H1 (cell line): ENCODE results near the gene NHS. TPM values are rescaled to one million over a fixed set of nuclear protein-coding genes. Genes with fewer than 3 reads are reported as not detected.

ENCODE experiments used
- CTCF ChIA-PET: fragments of 300-600 bp; sonication (Branson Sonifier 250); formaldehyde crosslinking; loops from one replicate; lab custom pipeline; 2021; ENCODE audit not compliant: partially characterized antibody; lab: Charles Lee
- POLR2A ChIA-PET: fragments of 300-600 bp; sonication (Branson Sonifier 250); formaldehyde crosslinking; loops from one replicate; lab custom pipeline; 2021; ENCODE audit warnings: inconsistent platforms; ENCODE audit not compliant: partially characterized antibody; lab: Charles Lee
- DNase-seq, 2 experiments: peaks; one replicate each; pipeline versions ENCODE4 v3.0.0 to v3.0.0-alpha.2; 2010 to 2022; ENCODE audit warnings: low spot score in 2 of 2, low read depth in 1 of 2, mixed read lengths in 1 of 2
- FAIRE-seq: peaks from 2 replicates; lab custom pipeline; 2011; peaks lifted over from hg19 to GRCh38; lab: Jason Lieb, UNC
- H2AFZ ChIP-seq: 2 replicates; pipeline ENCODE4 v1.8.1; 2012; ENCODE audit warnings: low read length, inconsistent platforms
- H2AK5ac ChIP-seq: 2 replicates; pipeline ENCODE4 v1.6.1; 2013; ENCODE audit warnings: low read depth, low read length
- H2BK120ac ChIP-seq: replicated peaks from 2 replicates; pipeline ENCODE3; 2013; ENCODE audit warnings: low read depth, low read length, inconsistent platforms
- H2BK12ac ChIP-seq: 2 replicates; pipeline ENCODE4 v1.6.1; 2013; ENCODE audit warnings: low read depth, low read length
- H2BK15ac ChIP-seq: 2 replicates; pipeline ENCODE4 v1.6.1; 2013; ENCODE audit warnings: low read length
- H2BK20ac ChIP-seq: 2 replicates; pipeline ENCODE4 v1.6.1; 2013; ENCODE audit warnings: low read length
- H2BK5ac ChIP-seq: 2 replicates; pipeline ENCODE4 v1.6.1; 2013; ENCODE audit warnings: low read depth, low read length
- H3K14ac ChIP-seq: 2 replicates; pipeline ENCODE4 v1.6.1; 2013; ENCODE audit warnings: inconsistent platforms; ENCODE audit not compliant: insufficient read length
- H3K18ac ChIP-seq: 2 replicates; pipeline ENCODE4 v1.6.1; 2013; ENCODE audit warnings: low read length; ENCODE audit errors: extremely low read depth
- H3K23ac ChIP-seq: 2 replicates; pipeline ENCODE4 v1.6.1; 2013; ENCODE audit warnings: inconsistent platforms; ENCODE audit not compliant: insufficient read length
- H3K23me2 ChIP-seq: 2 replicates; pipeline ENCODE4 v1.6.1; 2013; ENCODE audit warnings: low read depth, low read length
- H3K27ac ChIP-seq: 2 replicates; pipeline ENCODE4 v1.6.1; 2011; ENCODE audit warnings: low read depth, low read length, inconsistent platforms
- H3K27me3 ChIP-seq, 4 experiments: replicated peaks in 1 of 4; 1 replicate in 1 of 4; 2 replicates in 3 of 4; pipeline versions ENCODE4 v1.6.1 to v1.8.1; 2011 to 2013; ENCODE audit warnings: low read length in 3 of 4, mild to moderate bottlenecking in 3 of 4, inconsistent platforms in 2 of 4, mixed read lengths in 2 of 4, moderate library complexity in 1 of 4; ENCODE audit not compliant: control insufficient read depth in 3 of 4, insufficient read depth in 3 of 4; ENCODE audit errors: extremely low read depth in 1 of 4
- H3K36me3 ChIP-seq, 4 experiments: 2 replicates each; pipeline versions ENCODE4 v1.6.1 to v1.8.1; 2011 to 2013; ENCODE audit warnings: mild to moderate bottlenecking in 4 of 4, low read length in 3 of 4, moderate library complexity in 2 of 4, control low read depth in 1 of 4, inconsistent platforms in 1 of 4; ENCODE audit not compliant: insufficient read depth in 4 of 4, control insufficient read depth in 2 of 4
- H3K4ac ChIP-seq: replicated peaks from 2 replicates; pipeline ENCODE3; 2013; ENCODE audit warnings: low read length, low read depth, mixed read lengths, inconsistent platforms; ENCODE audit not compliant: insufficient read length
- H3K4me1 ChIP-seq, 4 experiments: replicated peaks in 1 of 4; 1 replicate in 1 of 4; 2 replicates in 3 of 4; pipeline versions ENCODE4 v1.6.1 to v1.8.1; 2011 to 2013; ENCODE audit warnings: low read length in 3 of 4, inconsistent platforms in 2 of 4, mixed read lengths in 1 of 4; ENCODE audit not compliant: insufficient read depth in 4 of 4, control insufficient read depth in 3 of 4
- H3K4me2 ChIP-seq, 2 experiments: 2 replicates each; pipeline versions ENCODE4 v1.6.1 to v1.8.1; 2011 to 2013; ENCODE audit warnings: low read depth in 2 of 2, low read length in 2 of 2, control low read depth in 1 of 2, inconsistent platforms in 1 of 2, mild to moderate bottlenecking in 1 of 2; ENCODE audit not compliant: insufficient read depth in 1 of 2
- H3K4me3 ChIP-seq, 4 experiments: fragments of 200-600, 300-600 bp in 1 of 4; sonication (generic), shearing (Covaris generic), sonication (Bioruptor Twin) in 1 of 4; 2 replicates each; pipeline versions ENCODE4 v1.5.1 to v1.8.1; 2011 to 2016; ENCODE audit warnings: low read length in 4 of 4, low read depth in 3 of 4, control low read depth in 2 of 4, inconsistent platforms in 2 of 4, mild to moderate bottlenecking in 2 of 4, mixed read lengths in 1 of 4, moderate library complexity in 1 of 4; ENCODE audit not compliant: insufficient read depth in 2 of 4; ENCODE audit errors: extremely low read depth in 1 of 4
- H3K56ac ChIP-seq: replicated peaks from 2 replicates; pipeline ENCODE3; 2013; ENCODE audit warnings: low read depth, mild to moderate bottlenecking, mixed read lengths, low read length, inconsistent platforms; ENCODE audit not compliant: insufficient read length
- H3K79me1 ChIP-seq: 2 replicates; pipeline ENCODE4 v1.6.1; 2013; ENCODE audit warnings: low read depth, low read length, control low read depth
- H3K79me2 ChIP-seq, 2 experiments: 2 replicates each; pipeline versions ENCODE4 v1.6.1 to v1.8.1; 2012 to 2013; ENCODE audit warnings: low read length in 2 of 2, mild to moderate bottlenecking in 2 of 2, inconsistent platforms in 1 of 2; ENCODE audit not compliant: insufficient read depth in 2 of 2, control insufficient read depth in 1 of 2
- H3K9ac ChIP-seq, 4 experiments: replicated peaks in 1 of 4; 1 replicate in 1 of 4; 2 replicates in 3 of 4; pipeline versions ENCODE4 v1.6.1 to v1.8.1; 2011 to 2013; ENCODE audit warnings: low read depth in 3 of 4, low read length in 3 of 4, control low read depth in 2 of 4, mild to moderate bottlenecking in 2 of 4, moderate library complexity in 2 of 4, inconsistent platforms in 1 of 4; ENCODE audit errors: extremely low read depth in 1 of 4
- H3K9me3 ChIP-seq, 2 experiments: 2 replicates each; pipeline versions ENCODE4 v1.6.1 to v1.8.1; 2012 to 2013; ENCODE audit warnings: mild to moderate bottlenecking in 2 of 2, moderate library complexity in 2 of 2, control low read depth in 1 of 2, inconsistent platforms in 1 of 2, low read depth in 1 of 2, low read length in 1 of 2, mixed read lengths in 1 of 2; ENCODE audit not compliant: insufficient read depth in 2 of 2
- H4K20me1 ChIP-seq, 2 experiments: replicated peaks in 1 of 2; 2 replicates each; pipeline versions ENCODE3 to v1.8.1; 2011 to 2013; ENCODE audit warnings: inconsistent platforms in 2 of 2, low read length in 2 of 2, mild to moderate bottlenecking in 1 of 2; ENCODE audit not compliant: insufficient read depth in 2 of 2, control insufficient read depth in 1 of 2
- H4K5ac ChIP-seq: 2 replicates; pipeline ENCODE4 v1.6.1; 2013; ENCODE audit warnings: low read length, low read depth, mixed read lengths, inconsistent platforms; ENCODE audit not compliant: insufficient read length
- H4K8ac ChIP-seq: 2 replicates; pipeline ENCODE4 v1.8.0; 2013; ENCODE audit warnings: mild to moderate bottlenecking, moderate library complexity, low read length, inconsistent platforms; ENCODE audit not compliant: insufficient read depth; ENCODE audit errors: extremely low read depth
- H4K91ac ChIP-seq: replicated peaks from 2 replicates; pipeline ENCODE3; 2013; ENCODE audit warnings: low read length, mixed read lengths, inconsistent platforms; ENCODE audit not compliant: insufficient read length
- CBX5 ChIP-seq: fragments of 300-800, 300-1000 bp; sonication (generic); IDR thresholded peaks from 2 replicates; pipeline ENCODE4 v1.7.1; 2016; ENCODE audit warnings: antibody characterized with exemption, low read length, low read depth
- CHD1 ChIP-seq: IDR thresholded peaks from 2 replicates; pipeline ENCODE4 v1.6.1; 2012; ENCODE audit warnings: low read depth, low read length, improper control_type of control experiment
- CREB1 ChIP-seq: IDR thresholded peaks from 2 replicates; pipeline ENCODE4 v1.6.1; 2012; ENCODE audit warnings: inconsistent platforms
- EGR1 ChIP-seq: IDR thresholded peaks from 2 replicates; pipeline ENCODE4 v1.6.1; 2011; ENCODE audit warnings: low read depth, low read length, borderline replicate concordance
- EP300 ChIP-seq, 2 experiments: IDR thresholded peaks; 1 replicate in 1 of 2; 2 replicates in 1 of 2; pipeline ENCODE4 v1.6.1; 2011 to 2012; ENCODE audit warnings: low read depth in 2 of 2, low read length in 2 of 2, mild to moderate bottlenecking in 2 of 2, borderline replicate concordance in 1 of 2, inconsistent platforms in 1 of 2, moderate library complexity in 1 of 2
- GABPA ChIP-seq: IDR thresholded peaks from 2 replicates; pipeline ENCODE4 v1.6.1; 2011; ENCODE audit warnings: mild to moderate bottlenecking, low read length, moderate library complexity, borderline replicate concordance; ENCODE audit not compliant: insufficient read depth
- MAFK ChIP-seq: IDR thresholded peaks from 2 replicates; pipeline ENCODE4 v1.6.1; 2012; ENCODE audit warnings: low read depth, mild to moderate bottlenecking, improper control_type of control experiment, low read length
- POU5F1 ChIP-seq: IDR thresholded peaks from 2 replicates; pipeline ENCODE4 v1.6.1; 2011; ENCODE audit warnings: low read depth, mild to moderate bottlenecking, low read length, moderate library complexity
- RFX5 ChIP-seq: IDR thresholded peaks from 2 replicates; pipeline ENCODE4 v1.6.1; 2011; ENCODE audit warnings: low read depth, low read length, improper control_type of control experiment, borderline replicate concordance
- RNF2 ChIP-seq: fragments of 200-900, 300-1000 bp; sonication (generic); IDR thresholded peaks from 2 replicates; pipeline ENCODE4 v1.7.1; 2016; ENCODE audit warnings: borderline replicate concordance, low read depth, mild to moderate bottlenecking, antibody characterized with exemption, low read length; ENCODE audit not compliant: poor library complexity, severe bottlenecking; ENCODE audit errors: missing control alignments
- RXRA ChIP-seq: IDR thresholded peaks from 2 replicates; pipeline ENCODE4 v1.6.1; 2011; ENCODE audit warnings: low read depth, mild to moderate bottlenecking, low read length, moderate library complexity; ENCODE audit not compliant: insufficient read depth
- SAP30 ChIP-seq: fragments of 300-600 bp; sonication (generic); IDR thresholded peaks from 2 replicates; pipeline ENCODE4 v1.7.1; 2012; ENCODE audit warnings: low read length, moderate library complexity, mild to moderate bottlenecking, inconsistent platforms; ENCODE audit not compliant: insufficient read depth, insufficient replicate concordance
- TAF7 ChIP-seq: optimal IDR thresholded peaks from 2 replicates; pipeline ENCODE3; 2011; ENCODE audit warnings: low read depth, mild to moderate bottlenecking, inconsistent platforms, low read length, moderate library complexity, borderline replicate concordance
- TEAD4 ChIP-seq: IDR thresholded peaks from 2 replicates; pipeline ENCODE4 v1.6.1; 2012; ENCODE audit warnings: low read depth, low read length, inconsistent platforms, mixed read lengths
- YY1 ChIP-seq: IDR thresholded peaks from 2 replicates; pipeline ENCODE4 v1.6.1; 2011; ENCODE audit warnings: low read depth, mild to moderate bottlenecking, low read length
- WGBS, 2 experiments: shearing (Covaris generic) in 1 of 2; methylation state at CpG; one replicate each; pipeline versions ENCODE4 v1.1.6 to v1.1.7; 2013 to 2015; ENCODE audit warnings: low lambda C conversion rate in 2 of 2, mixed read lengths in 2 of 2, inconsistent platforms in 1 of 2, low coverage in 1 of 2, missing lambda C conversion rate in 1 of 2; ENCODE audit not compliant: insufficient replicate concordance in 2 of 2, insufficient coverage in 1 of 2, insufficient read length in 1 of 2; ENCODE audit errors: extremely low coverage in 1 of 2, missing lambda C conversion rate in 1 of 2; 5-methylcytosine and 5-hydroxymethylcytosine counted together
- polyA plus RNA-seq, 7 experiments: library from polyadenylated mRNA; depleted of rRNA in 3 of 7; stranded (reverse) in 5 of 7; unstranded in 2 of 7; fragments of >200 nt in 5 of 7; fragments of 200-250 nt in 2 of 7; gene quantifications; 1 replicate in 5 of 7; 2 replicates in 1 of 7; 4 replicates in 1 of 7; pipeline versions ENCODE4 v1.2.1 to v1.2.3, GENCODE V29; 2011 to 2013; ENCODE audit warnings: missing spikeins in 2 of 7, mixed read lengths in 2 of 7
- total RNA-seq: library from RNA; stranded (reverse); fragmentation: NEBNext Ultra II Directional; extraction: Animal tissue kit (Norgen Biotek cat#: 25700); gene quantifications from 2 replicates; pipeline ENCODE4 v1.2.1, GENCODE V29; 2021

The NHS gene
- total and polyA plus RNA-seq, 2 of the 8 experiments (the other 6 are each of a cell fraction or from before 2014, with no cell fraction given) = 2.2 to 6.7 TPM

- Histone ChIP-seq H3K4me2 (no peak overlapping the region), H2BK15ac (no peak overlapping the region), H3K4me1 (no peaks in the 10 kb centered on the region), H2AK5ac (no peak overlapping the region), H2BK20ac (no peak overlapping the region), H3K27me3 (no peaks in the 10 kb centered on the region), H4K91ac (no peak overlapping the region), H3K9me3 (no peaks in the 10 kb centered on the region), H4K8ac (no peak overlapping the region), H3K4ac (no peak overlapping the region), H2BK120ac (no peak overlapping the region), H3K79me1 (no peaks in the 10 kb centered on the region), H3K36me3 (no peaks in the 10 kb centered on the region), H3K56ac (no peak overlapping the region), H3K4me3 (no peak overlapping the region), H3K27ac (no peak overlapping the region), H3K18ac (no peak overlapping the region), H4K5ac (no peak overlapping the region), H2AFZ (no peak overlapping the region), H3K14ac (no peak overlapping the region), H3K79me2 (no peaks in the 10 kb centered on the region), H4K20me1 (no peaks in the 10 kb centered on the region), H2BK5ac (no peak overlapping the region), H2BK12ac (no peak overlapping the region), H3K23ac (no peak overlapping the region), H3K9ac (no peak overlapping the region), H3K23me2 (no peaks in the 10 kb centered on the region)
- POLR2A ChIA-PET = no interaction called here
- FAIRE-seq (no peak), DNase-seq (no peak)
- 73% methylated on average over 3 of the region's 3 CpGs; no CpG with 5 or more reads in 1 of the 2 experiments for WGBS, 2 experiments
- CTCF ChIA-PET = interaction anchor here (1.2 kb wide), 1 partner anchor 116 kb away, joined by 4 read pairs; no protein-coding TSS in a partner anchor
- TF ChIP-seq RFX5 (no peak), TEAD4 (no peak), RNF2 (no peak), RXRA (no peak), POU5F1 (no peak), SAP30 (no peak), GABPA (no peak), EP300 (IDR thresholded peaks at IDR 0.05; ENCODE audit: borderline replicate concordance in 1 of 2, low read depth in 2 of 2, low read length in 2 of 2) (no peak), CBX5 (no peak), MAFK (no peak), YY1 (no peak), TAF7 (no peak), CREB1 (no peak), EGR1 (no peak), CHD1 (no peak)
These were observed 15.5 kb upstream of the NHS start for GRCh38 chrX:17359500-17359899.
